GM19372 (cell line): ENCODE measurements around the gene RBM46.

Experiments used
- ATAC-seq: cut with Tn5 transposase; IDR thresholded peaks from one replicate; pipeline ENCODE4 v1.9.1; 2021; ENCODE audit warnings: mild to moderate bottlenecking, low read depth, moderate library complexity; ENCODE audit not compliant: unreplicated experiment

Gene RBM46

GRCh38 chr4:154781126-154781982 lies at the start of gene RBM46:
Gene RBM46 (plus strand): TSS chr4:154781272. CDS start chr4:154796753, 15,481 bp downstream.
- no peak for ATAC-seq

- no peak for ATAC-seq
These were observed 49.3 kb upstream of the RBM46 start for GRCh38 chr4:154731756-154732155.

- no peak for ATAC-seq
These were observed 48.4 kb upstream of the RBM46 start for GRCh38 chr4:154732669-154733068.

GRCh38 chr4:154736770-154737169 lies 44.3 kb upstream of the RBM46 start:
- ATAC-seq, result no peak

GRCh38 chr4:154738426-154738825 lies 42.6 kb upstream of the RBM46 start:
- ATAC-seq, result no peak

- ATAC-seq, result no peak
These were observed 42.0 kb upstream of the RBM46 start for GRCh38 chr4:154739111-154739510.

- no peak for ATAC-seq
These were observed 40.6 kb upstream of the RBM46 start for GRCh38 chr4:154740462-154740861.

GRCh38 chr4:154741131-154741665 lies 39.9 kb upstream of the RBM46 start:
- ATAC-seq, result no peak

- ATAC-seq, result no peak
These were observed 38.9 kb upstream of the RBM46 start for GRCh38 chr4:154741922-154742850.

GRCh38 chr4:154743683-154744340 lies 37.3 kb upstream of the RBM46 start, which contains the start of gene LRAT:
Gene LRAT (plus strand): TSS chr4:154744000. CDS start chr4:154744327, 327 bp downstream.
- ATAC-seq, result no peak

GRCh38 chr4:154744341-154744926 lies 36.6 kb upstream of the RBM46 start:
- no peak for ATAC-seq

GRCh38 chr4:154757713-154758112 lies 23.4 kb upstream of the RBM46 start:
- ATAC-seq, result no peak

GRCh38 chr4:154760895-154761294 lies 20.2 kb upstream of the RBM46 start:
- no peak for ATAC-seq

- no peak for ATAC-seq
These were observed 2.8 kb upstream of the RBM46 start for GRCh38 chr4:154778264-154778663.

GRCh38 chr4:154779362-154779947 lies 1.6 kb upstream of the RBM46 start:
- no peak for ATAC-seq

- no peak for ATAC-seq
These were observed 866 bp downstream of the RBM46 start for GRCh38 chr4:154781983-154782293.

- ATAC-seq, result peak; percentile 74
These were observed 26.1 kb downstream of the RBM46 start for GRCh38 chr4:154807042-154807630.

- no peak for ATAC-seq
These were observed 37.2 kb downstream of the RBM46 start for GRCh38 chr4:154818230-154818629.

- ATAC-seq, result no peak
These were observed 41.7 kb downstream of the RBM46 start for GRCh38 chr4:154822775-154823174.
